ENCODE measurements around the gene RTL10. TPM values are rescaled to one million over a fixed set of nuclear protein-coding genes. Genes with fewer than 3 reads are reported as not detected.

Gene RTL10
- total RNA-seq, 1 experiment from 2014 or later = 24.4 TPM

- Histone ChIP-seq H3K14ac (ENCODE audit: insufficient read depth, low read length) (no peak overlapping the region), H3K79me1 (ENCODE audit: insufficient read depth, low read depth, low read length, poor library complexity, severe bottlenecking) (no peaks in the 10 kb centered on the region), H3K9me3 (ENCODE audit: control insufficient read depth, low read depth, low read length) (no peaks in the 10 kb centered on the region), H3K27me3 (ENCODE audit: insufficient read depth, low read length) (no peaks in the 10 kb centered on the region), H2BK120ac (ENCODE audit: low read depth, low read length, poor library complexity, severe bottlenecking) (no peak overlapping the region), H3K23ac (ENCODE audit: insufficient read length, low read depth, low read length) (no peak overlapping the region), H4K8ac (replicated peaks; ENCODE audit: insufficient read length, low read depth, low read length) (no peak overlapping the region), H3K23me2 (ENCODE audit: insufficient read length, low read depth, low read length, poor library complexity, severe bottlenecking) (no peaks in the 10 kb centered on the region), H2BK20ac (ENCODE audit: low read depth, low read length, poor library complexity, severe bottlenecking) (no peak overlapping the region), H2BK12ac (ENCODE audit: insufficient read length, low read depth, low read length) (no peak overlapping the region), H3K9ac (ENCODE audit: extremely low read depth, insufficient read length, low read length) (no peak overlapping the region), H3K27ac (ENCODE audit: insufficient read length, low read depth, low read length) (no peak overlapping the region), H3K4me1 (ENCODE audit: insufficient read depth, low read length) (no peaks in the 10 kb centered on the region; the same call in 1 of the 2 replicates), H2AK5ac (ENCODE audit: insufficient read length, low read length) (no peak overlapping the region), H3K79me2 (ENCODE audit: insufficient read depth, low read length) (no peaks in the 10 kb centered on the region), H3T11ph (ENCODE audit: low read length) (no peak overlapping the region), H4K91ac (ENCODE audit: insufficient read length, low read depth, low read length) (no peak overlapping the region), H3K56ac (ENCODE audit: insufficient read length, low read depth, low read length) (no peak overlapping the region), H2BK5ac (ENCODE audit: insufficient read length, low read length) (no peak overlapping the region), H2AFZ (ENCODE audit: low read length) (no peak overlapping the region), H2BK15ac (ENCODE audit: low read depth, low read length) (no peak overlapping the region), H3K18ac (ENCODE audit: insufficient read length, low read depth, low read length) (no peak overlapping the region), H4K5ac (ENCODE audit: insufficient read length, low read depth, low read length) (no peak overlapping the region), H3K4ac (ENCODE audit: low read depth, low read length) (no peak overlapping the region), H3K4me2 (ENCODE audit: insufficient read depth, insufficient read length, low read length) (no peak overlapping the region), H4K20me1 (ENCODE audit: control insufficient read depth, insufficient read depth, insufficient read length) (no peaks in the 10 kb centered on the region)
- no CpG with 5 or more reads among the region's 3 CpGs for WGBS (ENCODE audit: extremely low coverage, insufficient read length, low lambda C conversion rate)
- peak; percentile 26 for DNase-seq
- peaks cover 17 to 24% of the 10 kb centered on the region in 2 experiments for H3K4me1 Mint-ChIP-seq
- H3K27ac Mint-ChIP-seq = peak overlapping the region in 2 of 3 experiments; percentile 57 to 76; a peak in 3 of 7 replicates
- H3K4me3 Mint-ChIP-seq = no peak overlapping the region
- no peaks in the 10 kb centered on the region for H3K9me3 Mint-ChIP-seq
- TF ChIP-seq CTCF (conservative IDR thresholded peaks at IDR 0.05) = peak; percentile 34; the same call in 2 of the 3 replicates
- H3K27me3 Mint-ChIP-seq (ENCODE audit: low read depth) = no peaks in the 10 kb centered on the region
- H3K36me3 Mint-ChIP-seq (ENCODE audit: insufficient read depth in 1 of 3, low read depth in 3 of 3) = no peaks in the 10 kb centered on the region
These were observed 13.7 kb upstream of the RTL10 start for GRCh38 chr22:19868333-19868732.

All from H9 (cell line).